NCI-H82 (cell line): ENCODE data around the gene CHADL.
"Not testable (repeated sequence)": the region's sequence is repeated elsewhere in the genome, so short reads cannot be mapped to it uniquely, and the experiment has no call there.

Experiments used
- DNase-seq: peaks from one replicate; lab custom pipeline; 2025; lab: John Stamatoyannopoulos, UW

CHADL gene

DNA sequence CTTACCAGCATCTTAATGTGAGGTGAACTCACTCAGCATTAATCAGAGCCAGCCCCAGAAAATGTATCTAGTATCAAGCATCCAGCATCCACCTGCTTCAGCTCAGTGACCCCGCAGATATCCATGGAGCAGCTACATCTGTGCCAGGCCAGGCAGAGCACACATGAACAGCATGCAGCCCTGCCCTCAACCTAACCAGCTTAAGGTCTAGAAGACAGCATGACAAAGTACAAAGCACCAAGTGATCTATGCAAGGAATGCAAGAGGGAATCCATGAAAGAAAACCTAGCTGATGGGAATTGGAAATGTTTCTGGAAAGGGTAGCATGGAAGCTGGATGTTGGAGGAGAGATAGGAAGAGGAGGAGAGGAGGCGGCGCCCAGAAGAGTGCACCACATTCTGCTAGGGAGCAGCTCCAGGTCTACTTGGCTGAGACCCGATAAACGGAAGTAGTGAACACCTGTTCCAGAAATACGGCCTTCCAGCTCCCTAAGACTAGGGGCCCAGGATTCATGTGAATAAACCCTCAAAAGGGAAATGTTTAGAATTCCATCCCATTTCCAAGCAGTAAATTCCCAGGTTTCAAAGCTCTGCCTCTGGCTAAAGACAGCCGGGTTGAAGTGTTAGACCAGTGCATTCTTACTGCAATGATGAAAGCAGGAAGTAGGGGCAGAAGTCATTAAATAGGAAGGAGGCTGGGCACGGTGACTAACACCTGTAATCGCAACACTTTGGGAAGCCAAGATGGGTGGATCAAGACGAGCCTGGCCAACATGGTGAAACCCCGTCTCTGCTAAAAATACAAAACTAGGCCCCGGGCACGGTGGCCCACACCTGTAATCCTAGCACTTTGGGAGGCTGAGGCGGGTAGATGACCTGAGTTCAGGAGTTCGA lies 59.1 kb downstream of the CHADL start:
- peak; percentile 47 for DNase-seq

- DNase-seq, result no peak
Measured at GRCh38 chr22:41180926-41181325, 59.8 kb downstream of the CHADL start.

DNA sequence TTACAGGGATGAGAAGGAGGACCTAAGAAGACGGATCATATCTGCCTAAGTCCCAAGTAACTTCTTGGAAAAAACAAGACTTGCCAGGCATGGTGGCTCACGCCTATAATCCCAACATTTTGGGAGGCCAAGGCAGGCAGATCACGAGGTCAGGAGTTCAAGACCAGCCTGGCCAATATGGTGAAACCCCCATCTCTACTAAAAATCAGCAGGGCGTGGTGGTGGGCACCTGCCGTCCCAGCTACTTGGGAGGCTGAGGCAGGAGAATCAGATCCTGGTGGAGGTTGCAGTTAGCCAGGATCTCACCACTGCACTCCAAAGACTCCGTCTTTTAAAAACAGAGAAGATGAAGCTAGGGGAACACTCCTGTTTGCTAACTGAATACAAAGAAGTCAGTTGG lies 60.4 kb downstream of the CHADL start:
- DNase-seq, result not testable (repeated sequence)
